ENCODE measurements around the gene ELN. TPM values are rescaled to one million over a fixed set of nuclear protein-coding genes. Genes with fewer than 3 reads are reported as not detected.

ELN gene
- total RNA-seq, 1 donor from 2014 or later = not detected

GRCh38 chr7:73983437-73984164 lies 44.4 kb upstream of the ELN start:
- TF ChIP-seq CTCF (IDR thresholded peaks at IDR 0.05) = no peak
- Mint-ChIP-seq H3K27ac (no peak overlapping the region), H3K4me3 (no peak overlapping the region), H3K9me3 (no peaks in the 10 kb centered on the region), H3K27me3 (peaks cover 4% of the 10 kb centered on the region), H3K36me3 (ENCODE audit: low read depth) (no peaks in the 10 kb centered on the region), H3K4me1 (peaks cover 8% of the 10 kb centered on the region)
- CTCF ChIA-PET = interaction anchor here (0.6 kb wide), 1 partner anchor 321 kb away, joined by 4 read pairs; no protein-coding TSS in a partner anchor
- ATAC-seq (ENCODE audit: low read depth) (no peak), DNase-seq (no peak)
- intact Hi-C loops (cut with micrococcal nuclease) = no loop called here
- POLR2A ChIA-PET = no interaction called here

- H3K36me3 Mint-ChIP-seq (ENCODE audit: low read depth) = no peaks in the 10 kb centered on the region
- DNase-seq = no peak
- ChIA-PET POLR2A (interaction anchor here (0.7 kb wide), 1 partner anchor 247 kb away, joined by 7 read pairs; no protein-coding TSS in a partner anchor), CTCF (no interaction called here)
- intact Hi-C loops (cut with micrococcal nuclease) = no loop called here
- no peaks in the 10 kb centered on the region for H3K9me3 Mint-ChIP-seq
- no peak for TF ChIP-seq CTCF (IDR thresholded peaks at IDR 0.05)
- no peak for ATAC-seq (ENCODE audit: low read depth)
- H3K4me3 Mint-ChIP-seq = no peak overlapping the region
- H3K27ac Mint-ChIP-seq = no peak overlapping the region
- peaks cover 2% of the 10 kb centered on the region for H3K4me1 Mint-ChIP-seq
- H3K27me3 Mint-ChIP-seq = peaks cover 4% of the 10 kb centered on the region
Observed at GRCh38 chr7:73984481-73985205, 43.3 kb upstream of the ELN start.

GRCh38 chr7:73985737-73986141 lies 42.2 kb upstream of the ELN start:
- Mint-ChIP-seq H3K27ac (no peak overlapping the region), H3K36me3 (ENCODE audit: low read depth) (no peaks in the 10 kb centered on the region), H3K9me3 (no peaks in the 10 kb centered on the region), H3K4me1 (peaks cover 2% of the 10 kb centered on the region), H3K27me3 (peaks cover 4% of the 10 kb centered on the region), H3K4me3 (no peak overlapping the region)
- ATAC-seq (ENCODE audit: low read depth) (no peak), DNase-seq (no peak)
- POLR2A ChIA-PET = no interaction called here
- no peak for TF ChIP-seq CTCF (IDR thresholded peaks at IDR 0.05)
- intact Hi-C loops (cut with micrococcal nuclease) = no loop called here
- CTCF ChIA-PET = no interaction called here

DNA sequence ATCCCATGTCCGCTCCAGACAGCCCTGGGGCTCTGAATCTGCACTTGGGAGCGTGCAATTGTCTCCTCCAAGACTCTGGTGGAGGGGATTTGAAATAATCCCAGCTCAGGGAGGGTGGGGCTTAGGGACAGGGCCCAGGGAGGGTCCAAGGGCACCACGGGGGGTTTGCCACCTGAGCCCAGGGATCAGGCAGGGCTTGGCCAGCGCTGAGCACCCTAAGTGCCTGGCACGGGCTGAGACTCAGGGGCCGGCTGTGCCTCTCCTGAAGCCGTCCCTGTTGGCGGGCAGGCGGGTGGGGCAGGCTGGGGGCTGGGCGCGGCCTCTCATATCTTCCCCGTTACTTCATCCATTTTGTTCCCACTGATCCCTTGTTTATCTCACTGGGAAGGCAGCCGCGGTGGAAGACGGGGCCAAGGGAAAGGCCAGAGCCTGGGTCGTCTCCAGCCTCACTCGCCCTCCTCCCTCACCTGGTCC lies 41.8 kb upstream of the ELN start:
- Mint-ChIP-seq H3K4me1 (peaks cover 2% of the 10 kb centered on the region), H3K27ac (no peak overlapping the region), H3K27me3 (peaks cover 4% of the 10 kb centered on the region), H3K9me3 (no peaks in the 10 kb centered on the region), H3K36me3 (ENCODE audit: low read depth) (no peaks in the 10 kb centered on the region), H3K4me3 (no peak overlapping the region)
- ATAC-seq (ENCODE audit: low read depth) (no peak), DNase-seq (no peak)
- ChIA-PET CTCF (no interaction called here), POLR2A (no interaction called here)
- TF ChIP-seq CTCF (IDR thresholded peaks at IDR 0.05) = no peak
- intact Hi-C loops (cut with micrococcal nuclease) = no loop called here

GRCh38 chr7:73987298-73987697 lies 40.7 kb upstream of the ELN start:
- POLR2A ChIA-PET = no interaction called here
- CTCF ChIA-PET = no interaction called here

More at GRCh38 chr7:73987298-73987697, 40.7 kb upstream of the ELN start:
- Mint-ChIP-seq H3K4me3 (no peak overlapping the region), H3K4me1 (peaks cover under 1% of the 10 kb centered on the region), H3K9me3 (no peaks in the 10 kb centered on the region), H3K27ac (no peak overlapping the region), H3K36me3 (ENCODE audit: low read depth) (no peaks in the 10 kb centered on the region), H3K27me3 (peaks cover 2% of the 10 kb centered on the region)
- intact Hi-C loops (cut with micrococcal nuclease) = no loop called here
- ATAC-seq (ENCODE audit: low read depth) = no peak
- no peak for TF ChIP-seq CTCF (IDR thresholded peaks at IDR 0.05)
- no peak for DNase-seq
